NCI-H187 treated with DMSO at 0.1 percent for 48 hours (cell line): ENCODE measurements around the gene LECT2.

Source experiments
- DNase-seq: peaks from one replicate; lab custom pipeline; 2025; lab: John Stamatoyannopoulos, UW

Gene LECT2

DNA sequence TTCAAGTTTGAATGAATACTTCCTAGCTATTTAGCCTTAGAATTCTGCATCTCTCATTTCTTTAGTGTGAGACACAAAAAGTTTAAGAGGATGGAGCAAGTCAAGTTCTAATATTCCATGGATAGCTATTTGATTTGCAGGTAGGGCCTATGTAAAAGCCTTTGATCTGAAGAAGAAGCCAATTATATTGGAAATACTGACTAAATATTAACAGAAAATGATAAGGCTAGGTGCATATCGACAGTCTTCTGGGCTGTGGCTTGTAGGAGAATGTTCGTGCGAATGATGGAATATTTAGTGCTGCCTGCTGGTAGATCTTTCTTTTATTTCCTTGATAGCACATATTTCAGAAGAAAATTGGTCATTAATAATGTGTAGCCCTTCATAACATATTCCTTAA, at the start of gene LECT2:
TSS of gene LECT2 (minus strand) at position 85 of the 400 bp plus-strand sequence. CDS start 150 bp downstream, outside the sequence.
- DNase-seq = no peak

- no peak for DNase-seq
Observed at GRCh38 chr5:136004436-136004835, 49.7 kb upstream of the LECT2 start.

DNA sequence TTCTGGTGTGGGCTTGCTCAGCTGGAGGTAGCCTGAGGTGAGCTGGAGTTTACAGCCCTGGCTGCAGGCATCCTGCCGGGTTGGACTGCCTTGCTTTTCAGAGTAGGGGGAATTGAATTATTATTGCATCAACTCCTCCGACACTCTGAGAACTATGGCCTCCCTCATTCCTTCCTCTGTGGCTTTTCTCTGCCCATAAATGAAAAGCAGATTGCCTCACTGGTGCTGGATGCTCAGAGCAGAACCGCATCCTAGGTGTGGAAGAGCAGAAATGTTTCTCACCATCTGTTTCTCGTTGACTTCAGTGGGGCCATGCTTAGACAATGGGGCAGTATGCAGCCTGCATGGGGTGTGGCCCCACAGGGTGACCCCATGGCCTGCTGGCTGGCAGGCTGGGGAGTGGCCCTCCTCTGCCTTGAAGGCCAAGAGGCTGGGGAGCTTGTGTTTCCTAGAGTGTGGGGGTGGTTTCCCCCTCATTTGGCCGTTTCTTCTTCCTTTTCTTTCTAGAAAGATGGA, 46.7 kb upstream of the LECT2 start:
- DNase-seq = no peak

DNA sequence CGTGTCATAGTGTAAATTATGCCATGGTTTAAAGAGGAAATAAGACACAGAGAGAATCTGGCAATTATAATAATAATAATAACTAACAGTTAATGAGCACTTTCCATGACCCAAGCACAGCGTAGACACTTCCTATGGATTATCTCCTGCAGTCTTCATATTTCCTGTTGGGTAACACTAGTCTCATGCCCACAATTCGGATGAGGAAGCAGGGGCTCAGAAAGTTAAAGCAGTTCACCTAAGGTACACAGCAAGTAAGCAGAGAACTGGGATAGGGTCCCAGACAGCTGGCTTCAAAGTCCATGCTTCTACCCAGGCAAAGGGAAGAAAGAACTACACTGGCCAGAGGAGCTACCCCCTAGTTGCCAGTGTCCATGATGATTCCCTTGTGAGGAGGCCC, 46.1 kb upstream of the LECT2 start:
- DNase-seq = no peak

GRCh38 chr5:136000147-136000546, 45.4 kb upstream of the LECT2 start:
- DNase-seq = no peak

GRCh38 chr5:135999406-136000139, 44.8 kb upstream of the LECT2 start:
- no peak for DNase-seq

GRCh38 chr5:135998889-135999288, 44.1 kb upstream of the LECT2 start:
- no peak for DNase-seq

- DNase-seq = no peak
Observed at GRCh38 chr5:135997673-135998335, 43.0 kb upstream of the LECT2 start.

DNA sequence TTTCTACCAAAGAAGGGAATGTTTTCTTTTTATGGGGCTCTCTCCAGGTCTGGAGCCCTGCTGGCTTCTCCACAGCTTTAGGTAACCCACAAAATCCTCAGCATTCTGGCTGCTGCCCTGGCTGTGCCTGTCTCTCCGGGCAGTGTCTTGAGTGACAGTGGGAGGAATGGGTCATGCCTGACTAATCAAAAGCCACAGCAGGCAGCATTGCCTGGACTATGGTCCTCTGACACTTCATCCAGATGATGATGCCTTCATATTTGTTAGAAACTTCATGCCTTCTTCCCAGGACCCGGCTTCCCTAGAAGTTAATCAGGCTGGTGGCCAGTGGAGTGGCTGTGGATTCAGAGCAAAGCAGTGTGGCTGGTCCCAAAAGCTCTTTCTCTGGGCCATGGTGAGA, 41.8 kb upstream of the LECT2 start:
- no peak for DNase-seq

- no peak for DNase-seq
Observed at GRCh38 chr5:135995976-135996375, 41.2 kb upstream of the LECT2 start.

DNA sequence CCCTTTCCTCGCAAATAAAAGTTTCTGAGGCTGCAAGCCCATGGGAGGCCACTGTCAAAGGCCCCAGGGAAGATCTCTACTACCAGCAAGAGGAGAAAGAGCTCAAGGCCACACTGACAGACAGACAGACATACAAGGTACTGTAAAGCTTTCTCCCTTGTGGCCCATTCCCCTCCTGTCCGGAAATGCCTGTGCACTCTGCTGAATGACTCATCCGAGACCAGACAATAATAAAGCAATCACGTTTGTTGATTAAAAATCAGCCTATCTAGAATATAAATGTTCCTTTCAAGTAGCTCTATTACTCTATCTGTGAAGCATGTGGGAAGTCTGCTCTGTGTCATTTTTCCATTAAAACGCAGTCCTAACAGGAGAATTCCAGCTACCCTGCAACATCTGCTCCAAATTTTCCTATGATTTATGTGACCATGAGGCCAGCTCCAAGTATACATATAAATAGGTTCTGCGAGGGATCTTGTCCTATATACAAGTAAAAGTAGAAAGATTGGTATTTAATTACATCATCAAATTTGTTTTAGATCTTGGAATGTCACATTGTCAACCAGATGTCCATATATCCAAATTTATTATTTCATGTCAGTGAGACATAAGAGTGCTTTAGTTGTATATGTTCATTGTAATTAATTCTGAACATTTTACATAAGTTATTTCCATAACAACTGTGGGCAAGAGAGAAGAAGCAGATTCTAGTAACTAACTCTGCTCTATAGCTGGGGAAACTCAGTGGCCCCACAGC, 39.3 kb upstream of the LECT2 start:
- DNase-seq = no peak

- DNase-seq = no peak
Observed at GRCh38 chr5:135993335-135993879, 38.6 kb upstream of the LECT2 start.

DNA sequence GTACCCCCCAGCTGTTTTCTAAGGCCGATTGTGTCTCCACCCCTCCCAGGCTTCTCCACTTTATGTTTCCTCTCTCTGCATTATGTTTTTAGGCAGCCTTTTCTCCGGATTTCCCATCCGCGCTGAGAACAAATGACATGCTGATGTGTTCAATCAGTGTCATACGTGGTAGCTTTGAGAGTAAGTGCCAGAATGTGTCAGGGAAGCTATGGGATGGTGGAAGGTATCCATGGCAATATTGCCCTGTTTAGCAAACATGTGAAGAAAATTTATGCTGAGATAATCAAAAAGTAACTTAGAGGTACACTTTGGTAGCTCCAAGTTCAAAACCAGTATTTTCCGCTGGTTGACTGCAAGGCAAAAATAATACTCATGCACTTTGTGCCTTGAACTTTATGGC, 36.6 kb upstream of the LECT2 start:
- DNase-seq = no peak

DNA sequence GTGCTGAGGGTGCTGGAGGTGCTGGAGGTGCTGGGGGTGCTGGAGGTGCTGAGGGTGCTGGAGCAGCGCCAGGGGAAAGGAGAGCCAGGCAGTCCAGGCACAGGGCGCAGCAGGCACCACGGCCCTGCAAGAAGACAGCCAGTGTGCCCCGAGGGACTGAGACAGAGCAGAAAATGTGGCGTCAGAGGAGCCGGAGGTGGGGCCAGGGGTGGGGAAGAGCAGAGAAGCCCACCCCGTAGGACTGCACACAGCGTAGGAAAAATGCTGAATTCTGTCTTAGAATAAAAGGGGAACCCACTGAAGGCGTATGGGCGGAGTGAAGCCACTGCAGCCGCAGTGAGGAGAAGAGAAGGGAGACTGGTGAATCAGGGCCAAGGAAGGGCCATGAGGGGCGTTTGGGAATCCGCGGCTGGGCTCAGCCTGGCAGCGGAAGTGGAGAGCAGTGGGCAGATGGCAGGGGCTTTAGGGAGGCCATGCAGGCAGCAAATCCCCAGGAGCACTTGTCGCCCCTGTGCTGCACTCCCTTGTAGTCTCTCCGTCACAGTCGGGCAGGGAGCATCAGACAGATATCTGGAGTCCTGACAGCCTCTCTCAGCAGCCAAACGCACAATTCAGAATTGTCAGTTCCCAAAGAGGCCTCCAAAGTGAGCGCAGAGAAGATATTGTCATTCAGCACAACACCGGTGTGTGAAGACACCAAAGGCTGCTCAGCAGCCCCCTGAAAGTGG, 35.9 kb upstream of the LECT2 start:
- DNase-seq = no peak

DNA sequence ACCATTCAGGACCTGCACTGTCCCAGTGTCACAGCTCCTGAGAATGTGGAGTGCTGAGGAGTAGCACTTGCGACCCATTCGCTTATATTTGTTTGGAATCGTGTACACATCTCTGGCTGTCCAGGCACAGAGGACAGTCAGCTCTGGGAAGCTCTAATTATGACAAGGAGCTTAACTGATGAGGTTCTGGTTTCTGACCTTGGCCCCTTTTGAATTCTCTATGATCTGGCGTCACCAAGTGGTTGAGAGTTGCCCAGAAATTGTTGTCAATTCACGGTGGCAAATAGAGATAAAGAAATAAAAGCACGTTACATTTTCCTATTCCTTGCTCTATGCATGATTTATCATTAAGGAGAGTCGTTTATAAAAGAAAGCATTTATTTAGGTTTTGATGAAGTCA, 34.9 kb upstream of the LECT2 start:
- DNase-seq = no peak

- DNase-seq = no peak
Observed at GRCh38 chr5:135988546-135988945, 33.8 kb upstream of the LECT2 start.

DNA sequence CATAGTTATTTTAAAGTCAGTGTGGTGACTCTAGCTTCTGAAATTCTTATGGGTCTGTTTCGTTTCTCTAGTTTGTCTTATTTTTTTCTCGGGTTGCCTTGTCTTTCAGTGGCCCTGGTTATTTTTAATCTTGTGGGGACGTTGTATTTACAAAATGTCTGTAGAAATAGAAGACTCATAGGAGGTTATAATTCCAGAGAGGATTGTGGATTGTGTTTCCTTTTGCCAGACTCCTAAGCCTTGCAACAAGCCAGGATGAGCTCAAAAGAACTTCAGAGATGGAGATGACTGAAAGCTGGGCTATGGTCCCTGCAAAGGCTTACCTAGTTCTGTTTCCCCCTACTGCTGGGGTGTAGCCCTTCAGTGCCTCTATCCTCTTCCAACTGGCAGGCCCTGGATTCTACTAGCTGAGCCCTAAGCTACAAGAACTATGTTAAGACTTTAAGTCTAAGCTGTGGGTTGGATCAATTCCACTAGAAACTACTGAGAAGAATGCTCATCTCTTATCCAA, 32.2 kb upstream of the LECT2 start:
- DNase-seq = no peak

- DNase-seq = no peak
Observed at GRCh38 chr5:135986401-135986800, 31.6 kb upstream of the LECT2 start.

- DNase-seq = no peak
Observed at GRCh38 chr5:135985951-135986350, 31.2 kb upstream of the LECT2 start.

GRCh38 chr5:135980620-135981019, 25.8 kb upstream of the LECT2 start:
- DNase-seq = no peak

GRCh38 chr5:135979510-135979909, 24.7 kb upstream of the LECT2 start:
- no peak for DNase-seq

- DNase-seq = no peak
Observed at GRCh38 chr5:135978993-135979392, 24.2 kb upstream of the LECT2 start.
